Activated CD4-positive, alpha-beta T cell treated with anti-CD3 and anti-CD28 coated beads, Interleukin-2, amount 10 ng/mL, durations not matched to agents 7 days and 5 days (primary cell): ENCODE results near the gene NRG3. TPM values are rescaled to one million over a fixed set of nuclear protein-coding genes. Genes with fewer than 3 reads are reported as not detected.

Experiments
- CTCF ChIA-PET: fragments of 350-600 bp; sonication (Branson Sonifier 250); formaldehyde crosslinking; loops from one replicate; lab custom pipeline; 2021; ENCODE audit warnings: antibody characterized with exemption; lab: Charles Lee
- POLR2A ChIA-PET: fragments of 350-600 bp; sonication (Branson Sonifier 250); formaldehyde crosslinking; loops from one replicate; lab custom pipeline; 2021; ENCODE audit warnings: antibody characterized with exemption; lab: Charles Lee
- DNase-seq: peaks from one replicate; pipeline ENCODE4 v3.0.0-alpha.2; 2020
- H3K27ac Mint-ChIP-seq: one replicate; pipeline ENCODE4 v1.8.0; 2021; ENCODE audit warnings: mild to moderate bottlenecking, moderate library complexity, mixed read lengths
- H3K27me3 Mint-ChIP-seq: one replicate; pipeline ENCODE4 v1.8.0; 2021; ENCODE audit warnings: mixed read lengths
- H3K36me3 Mint-ChIP-seq: one replicate; pipeline ENCODE4 v1.8.0; 2021; ENCODE audit warnings: low read depth, mixed read lengths
- H3K4me1 Mint-ChIP-seq: one replicate; pipeline ENCODE4 v1.8.0; 2021; ENCODE audit warnings: mixed read lengths
- H3K4me3 Mint-ChIP-seq: one replicate; pipeline ENCODE4 v1.8.0; 2021; ENCODE audit warnings: mild to moderate bottlenecking, moderate library complexity, mixed read lengths
- H3K9me3 Mint-ChIP-seq: one replicate; pipeline ENCODE4 v1.8.0; 2021; ENCODE audit warnings: mixed read lengths
- total RNA-seq, 2 experiments: library from RNA; stranded (reverse); gene quantifications; one replicate each; pipeline ENCODE4 v1.2.3, GENCODE V29; 2021

NRG3 gene
- total RNA-seq, 2 experiments from 2014 or later = not detected

DNA sequence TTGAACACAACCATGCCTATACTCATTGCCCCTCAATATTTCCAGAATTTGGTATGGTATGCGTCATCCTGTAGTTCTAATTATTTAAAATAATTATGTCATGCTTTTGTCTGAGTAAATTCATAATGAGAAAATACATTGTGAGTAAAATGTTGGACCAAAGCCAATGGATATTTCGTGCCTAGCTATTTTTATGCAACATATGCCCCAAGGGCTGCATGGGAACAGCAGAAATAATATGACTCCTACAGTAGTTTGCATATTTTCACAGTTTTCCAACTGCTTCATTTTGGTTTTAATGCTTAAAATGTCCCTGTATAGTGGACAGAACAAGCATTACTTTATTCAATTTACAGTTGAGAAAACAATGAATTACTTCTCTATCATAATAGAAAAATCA, 1148.7 kb downstream of the NRG3 start:
- POLR2A ChIA-PET = no interaction called here
- H3K4me3 Mint-ChIP-seq = no peak overlapping the region
- no peak overlapping the region for H3K27ac Mint-ChIP-seq
- peaks cover 6% of the 10 kb centered on the region for H3K9me3 Mint-ChIP-seq
- H3K4me1 Mint-ChIP-seq = no peaks in the 10 kb centered on the region
- H3K36me3 Mint-ChIP-seq = no peaks in the 10 kb centered on the region
- no peak for DNase-seq
- no peaks in the 10 kb centered on the region for H3K27me3 Mint-ChIP-seq
- CTCF ChIA-PET = no interaction called here
